ENCODE results near the gene COPE.
A peak's percentile ranks its signal among the peaks of the same experiment; 100 is the strongest.

COPE gene

DNA sequence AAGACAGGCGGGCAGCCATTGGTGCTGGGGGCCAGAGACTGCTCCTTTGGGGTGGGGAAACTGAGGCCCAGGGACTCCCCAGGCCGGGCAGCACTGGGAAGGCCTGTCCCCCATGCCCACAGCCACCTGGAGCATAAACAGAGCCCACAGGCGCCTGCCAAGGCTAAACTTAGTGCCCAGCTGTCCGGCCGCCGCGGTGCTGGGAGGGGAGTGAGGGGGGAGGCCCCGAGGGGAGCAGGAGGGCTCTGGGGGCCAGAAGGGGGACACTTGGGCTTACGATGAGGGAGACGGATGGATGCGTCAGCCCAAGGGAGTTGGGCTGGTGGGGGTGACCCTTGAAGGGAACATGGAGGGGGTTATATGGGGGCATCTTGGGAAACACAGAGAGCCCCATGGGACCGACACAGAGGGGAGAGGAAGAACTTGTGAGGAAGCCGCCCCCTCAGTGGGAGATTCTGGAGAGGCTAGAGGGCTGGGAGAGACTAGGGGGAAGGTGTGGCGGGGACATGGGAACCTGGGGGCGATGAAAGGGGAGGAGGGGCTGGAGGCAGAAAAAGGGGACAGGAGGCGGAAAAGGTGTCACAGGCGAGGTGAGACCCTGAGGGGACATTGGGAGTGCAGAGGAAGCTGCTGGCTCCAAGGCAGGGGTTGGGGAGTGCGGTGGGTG is 25.5 kb downstream of the COPE start:
- H3K23ac ChIP-seq (ENCODE audit: low read depth, low read length, poor library complexity): no peak overlapping the region
- H2AK5ac ChIP-seq (ENCODE audit: low read depth, low read length): peak overlapping the region; percentile 66
- no peak overlapping the region for H3K27ac ChIP-seq (replicated peaks; ENCODE audit: low read length)
- WGBS, 2 donors (ENCODE audit: extremely low coverage in 2 of 2, insufficient read length in 2 of 2, insufficient replicate concordance in 1 of 2): no CpG with 5 or more reads among the region's 18 CpGs
- H2BK12ac ChIP-seq (ENCODE audit: low read length): no peak overlapping the region
- H4K8ac ChIP-seq (ENCODE audit: low read depth, low read length): no peak overlapping the region
- peaks cover 12 to 21% of the 10 kb centered on the region in 2 donors for H3K4me1 ChIP-seq (ENCODE audit: control insufficient read depth in 2 of 2, insufficient read depth in 1 of 2, low read depth in 1 of 2, low read length in 2 of 2)
- H3K27me3 ChIP-seq (ENCODE audit: control insufficient read depth in 3 of 3, insufficient read depth in 3 of 3, low read depth in 1 of 3, low read length in 3 of 3): peaks cover 0 to 6% (median 0%) of the 10 kb centered on the region in 3 experiments
- H3K4me3 ChIP-seq (ENCODE audit: low read length in 2 of 2): no peak overlapping the region
- H3K18ac ChIP-seq (ENCODE audit: low read length): peak overlapping the region; percentile 38
- H2BK15ac ChIP-seq (ENCODE audit: low read length): no peak overlapping the region
- H4K91ac ChIP-seq (ENCODE audit: low read depth, low read length, poor library complexity): no peak overlapping the region
- no peak overlapping the region for H3K4ac ChIP-seq (ENCODE audit: low read length)
- peaks cover 0 to 4% of the 10 kb centered on the region in 2 donors for H3K9me3 ChIP-seq (replicated peaks in 1 of 2; ENCODE audit: control insufficient read depth in 2 of 2, insufficient read depth in 1 of 2, low read depth in 1 of 2, low read length in 2 of 2)
- no peak overlapping the region for H2BK5ac ChIP-seq (ENCODE audit: low read length)
- H3K4me2 ChIP-seq (ENCODE audit: insufficient read depth, low read length, poor library complexity, severe bottlenecking): no peak overlapping the region
- H3K79me1 ChIP-seq (ENCODE audit: low read depth, low read length): peaks cover 2% of the 10 kb centered on the region
- peaks cover 8 to 39% of the 10 kb centered on the region in 2 donors for H3K36me3 ChIP-seq (replicated peaks in 1 of 2; ENCODE audit: control insufficient read depth in 2 of 2, insufficient read depth in 2 of 2, low read length in 2 of 2)
- peak overlapping the region; percentile 38 for H3K9ac ChIP-seq (ENCODE audit: low read depth, low read length, poor library complexity)
- DNase-seq (ENCODE audit: low spot score): no peak
- no peak overlapping the region for H2AFZ ChIP-seq (ENCODE audit: low read length)
- H2BK120ac ChIP-seq (ENCODE audit: low read depth, low read length): peak overlapping the region; percentile 82
- no peak overlapping the region for H3K14ac ChIP-seq (ENCODE audit: low read length)

DNA sequence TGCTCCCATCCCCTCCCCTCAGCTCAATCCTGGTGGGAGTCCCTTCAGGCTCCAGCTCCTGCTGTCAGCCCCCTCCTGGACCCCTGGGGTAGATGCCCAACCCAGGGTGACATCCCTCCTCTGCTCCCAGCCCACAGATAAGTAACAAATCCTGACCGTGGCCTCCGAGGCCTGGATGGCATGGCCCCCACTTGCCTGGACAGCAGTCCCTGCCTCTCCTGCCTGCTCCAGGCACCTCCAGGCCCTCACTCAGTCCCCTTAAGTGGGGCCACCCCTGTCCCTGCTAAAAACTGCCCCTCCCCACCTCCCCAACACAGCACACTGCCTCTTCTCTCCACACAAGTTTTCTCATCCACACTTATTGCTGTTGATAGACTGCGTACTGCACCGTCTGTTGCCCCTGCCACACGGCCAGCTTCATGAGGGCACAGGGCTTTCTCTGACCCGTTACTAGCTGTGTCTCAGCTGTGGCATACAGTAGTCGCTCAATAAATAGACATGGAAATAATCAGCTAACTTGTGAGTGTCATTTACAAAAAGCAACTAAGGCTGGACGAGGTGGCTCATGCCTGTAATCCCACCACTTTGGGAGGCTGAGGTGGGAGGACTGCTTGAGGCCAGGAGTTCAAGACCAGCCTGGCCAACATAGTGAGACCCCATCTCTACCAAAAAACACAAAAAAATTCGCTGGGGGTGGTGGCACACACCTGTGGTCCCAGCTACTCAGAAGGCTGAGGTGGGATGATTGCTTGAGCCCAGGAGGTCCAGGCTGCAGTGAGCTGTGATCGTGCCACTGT is 29.0 kb downstream of the COPE start:
- H4K91ac ChIP-seq (ENCODE audit: low read depth, low read length, poor library complexity): no peak overlapping the region
- H3K18ac ChIP-seq (ENCODE audit: low read length): no peak overlapping the region
- DNase-seq (ENCODE audit: low spot score): no peak
- peaks cover 20 to 60% of the 10 kb centered on the region in 2 donors for H3K36me3 ChIP-seq (replicated peaks in 1 of 2; ENCODE audit: control insufficient read depth in 2 of 2, insufficient read depth in 2 of 2, low read length in 2 of 2)
- H2BK15ac ChIP-seq (ENCODE audit: low read length): no peak overlapping the region
- no peak overlapping the region for H4K8ac ChIP-seq (ENCODE audit: low read depth, low read length)
- H3K9ac ChIP-seq (ENCODE audit: low read depth, low read length, poor library complexity): no peak overlapping the region
- H3K79me1 ChIP-seq (ENCODE audit: low read depth, low read length): peaks cover 2% of the 10 kb centered on the region
- no peak overlapping the region for H3K4ac ChIP-seq (ENCODE audit: low read length)
- H2BK5ac ChIP-seq (ENCODE audit: low read length): no peak overlapping the region
- no peak overlapping the region for H2AFZ ChIP-seq (ENCODE audit: low read length)
- H3K27ac ChIP-seq (replicated peaks; ENCODE audit: low read length): no peak overlapping the region
- H2AK5ac ChIP-seq (ENCODE audit: low read depth, low read length): no peak overlapping the region
- H3K23ac ChIP-seq (ENCODE audit: low read depth, low read length, poor library complexity): no peak overlapping the region
- H3K9me3 ChIP-seq (replicated peaks in 1 of 2; ENCODE audit: control insufficient read depth in 2 of 2, insufficient read depth in 1 of 2, low read depth in 1 of 2, low read length in 2 of 2): peaks cover 0 to 5% of the 10 kb centered on the region in 2 donors
- H3K27me3 ChIP-seq (ENCODE audit: control insufficient read depth in 3 of 3, insufficient read depth in 3 of 3, low read depth in 1 of 3, low read length in 3 of 3): peaks cover 0 to 3% (median 0%) of the 10 kb centered on the region in 3 experiments
- no peak overlapping the region for H3K4me3 ChIP-seq (ENCODE audit: low read length in 2 of 2)
- no CpG with 5 or more reads among the region's 10 CpGs for WGBS, 2 donors (ENCODE audit: extremely low coverage in 2 of 2, insufficient read length in 2 of 2, insufficient replicate concordance in 1 of 2)
- H3K4me1 ChIP-seq (ENCODE audit: control insufficient read depth in 2 of 2, insufficient read depth in 1 of 2, low read depth in 1 of 2, low read length in 2 of 2): peaks cover 11 to 12% of the 10 kb centered on the region in 2 donors
- H2BK12ac ChIP-seq (ENCODE audit: low read length): no peak overlapping the region
- H3K4me2 ChIP-seq (ENCODE audit: insufficient read depth, low read length, poor library complexity, severe bottlenecking): no peak overlapping the region
- no peak overlapping the region for H2BK120ac ChIP-seq (ENCODE audit: low read depth, low read length)
- H3K14ac ChIP-seq (ENCODE audit: low read length): peak overlapping the region; percentile 38

DNA sequence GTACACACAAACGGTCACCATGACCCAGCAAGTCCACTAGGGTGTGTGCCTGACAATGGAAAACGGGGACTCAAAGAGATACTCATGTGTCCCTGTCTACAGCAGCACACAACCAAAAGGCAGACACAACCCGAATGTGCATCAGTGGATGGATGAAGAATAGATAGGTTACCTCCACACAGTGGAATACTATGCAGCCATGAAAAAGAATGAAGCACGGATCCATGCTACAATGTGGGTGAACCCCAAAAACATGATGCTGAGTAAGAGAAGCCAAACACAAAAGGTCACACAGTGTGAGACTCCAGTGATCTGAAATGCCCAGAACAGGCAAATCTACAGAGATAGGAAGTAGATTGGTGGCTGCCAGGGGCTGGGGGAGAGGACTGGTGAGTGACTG is 32.2 kb downstream of the COPE start:
- Histone ChIP-seq H2BK5ac (ENCODE audit: low read length) (no peak overlapping the region), H3K36me3 (replicated peaks in 1 of 2; ENCODE audit: control insufficient read depth in 2 of 2, insufficient read depth in 2 of 2, low read length in 2 of 2) (peaks cover 25 to 69% of the 10 kb centered on the region in 2 donors), H3K18ac (ENCODE audit: low read length) (no peak overlapping the region), H3K27me3 (ENCODE audit: control insufficient read depth in 3 of 3, insufficient read depth in 3 of 3, low read depth in 1 of 3, low read length in 3 of 3) (peaks cover 0 to 3% (median 0%) of the 10 kb centered on the region in 3 experiments), H2BK120ac (ENCODE audit: low read depth, low read length) (no peak overlapping the region), H3K79me1 (ENCODE audit: low read depth, low read length) (peaks cover 2% of the 10 kb centered on the region), H2AFZ (ENCODE audit: low read length) (no peak overlapping the region), H2BK15ac (ENCODE audit: low read length) (no peak overlapping the region), H3K9me3 (replicated peaks in 1 of 2; ENCODE audit: control insufficient read depth in 2 of 2, insufficient read depth in 1 of 2, low read depth in 1 of 2, low read length in 2 of 2) (peaks cover 0 to 5% of the 10 kb centered on the region in 2 donors), H2BK12ac (ENCODE audit: low read length) (no peak overlapping the region), H3K27ac (replicated peaks; ENCODE audit: low read length) (no peak overlapping the region), H4K91ac (ENCODE audit: low read depth, low read length, poor library complexity) (no peak overlapping the region), H4K8ac (ENCODE audit: low read depth, low read length) (no peak overlapping the region), H3K4ac (ENCODE audit: low read length) (no peak overlapping the region), H3K4me1 (ENCODE audit: control insufficient read depth in 2 of 2, insufficient read depth in 1 of 2, low read depth in 1 of 2, low read length in 2 of 2) (no peaks in the 10 kb centered on the region), H3K9ac (ENCODE audit: low read depth, low read length, poor library complexity) (no peak overlapping the region), H3K14ac (ENCODE audit: low read length) (no peak overlapping the region), H3K4me3 (ENCODE audit: low read length in 2 of 2) (no peak overlapping the region), H2AK5ac (ENCODE audit: low read depth, low read length) (no peak overlapping the region), H3K4me2 (ENCODE audit: insufficient read depth, low read length, poor library complexity, severe bottlenecking) (no peak overlapping the region), H3K23ac (ENCODE audit: low read depth, low read length, poor library complexity) (no peak overlapping the region)
- no peak for DNase-seq (ENCODE audit: low spot score)
- no CpG with 5 or more reads among the region's 4 CpGs for WGBS, 2 donors (ENCODE audit: extremely low coverage in 2 of 2, insufficient read length in 2 of 2, insufficient replicate concordance in 1 of 2)

All from neuronal stem cell (in vitro differentiated cells).